H1 (cell line): ENCODE results near the gene PIBF1. TPM values are rescaled to one million over a fixed set of nuclear protein-coding genes. Genes with fewer than 3 reads are reported as not detected.

ENCODE experiments used
- CTCF ChIA-PET: fragments of 300-600 bp; sonication (Branson Sonifier 250); formaldehyde crosslinking; loops from one replicate; lab custom pipeline; 2021; ENCODE audit not compliant: partially characterized antibody; lab: Charles Lee
- POLR2A ChIA-PET: fragments of 300-600 bp; sonication (Branson Sonifier 250); formaldehyde crosslinking; loops from one replicate; lab custom pipeline; 2021; ENCODE audit warnings: inconsistent platforms; ENCODE audit not compliant: partially characterized antibody; lab: Charles Lee
- DNase-seq, 2 experiments: peaks; one replicate each; pipeline versions ENCODE4 v3.0.0 to v3.0.0-alpha.2; 2010 to 2022; ENCODE audit warnings: low spot score in 2 of 2, low read depth in 1 of 2, mixed read lengths in 1 of 2
- FAIRE-seq: peaks from 2 replicates; lab custom pipeline; 2011; peaks lifted over from hg19 to GRCh38; lab: Jason Lieb, UNC
- H2AFZ ChIP-seq: 2 replicates; pipeline ENCODE4 v1.8.1; 2012; ENCODE audit warnings: low read length, inconsistent platforms
- H2AK5ac ChIP-seq: 2 replicates; pipeline ENCODE4 v1.6.1; 2013; ENCODE audit warnings: low read depth, low read length
- H2BK120ac ChIP-seq: replicated peaks from 2 replicates; pipeline ENCODE3; 2013; ENCODE audit warnings: low read depth, low read length, inconsistent platforms
- H2BK12ac ChIP-seq: 2 replicates; pipeline ENCODE4 v1.6.1; 2013; ENCODE audit warnings: low read depth, low read length
- H2BK15ac ChIP-seq: 2 replicates; pipeline ENCODE4 v1.6.1; 2013; ENCODE audit warnings: low read length
- H2BK20ac ChIP-seq: 2 replicates; pipeline ENCODE4 v1.6.1; 2013; ENCODE audit warnings: low read length
- H2BK5ac ChIP-seq: 2 replicates; pipeline ENCODE4 v1.6.1; 2013; ENCODE audit warnings: low read depth, low read length
- H3K14ac ChIP-seq: 2 replicates; pipeline ENCODE4 v1.6.1; 2013; ENCODE audit warnings: inconsistent platforms; ENCODE audit not compliant: insufficient read length
- H3K18ac ChIP-seq: 2 replicates; pipeline ENCODE4 v1.6.1; 2013; ENCODE audit warnings: low read length; ENCODE audit errors: extremely low read depth
- H3K23ac ChIP-seq: 2 replicates; pipeline ENCODE4 v1.6.1; 2013; ENCODE audit warnings: inconsistent platforms; ENCODE audit not compliant: insufficient read length
- H3K23me2 ChIP-seq: 2 replicates; pipeline ENCODE4 v1.6.1; 2013; ENCODE audit warnings: low read depth, low read length
- H3K27ac ChIP-seq: 2 replicates; pipeline ENCODE4 v1.6.1; 2011; ENCODE audit warnings: low read depth, low read length, inconsistent platforms
- H3K27me3 ChIP-seq, 4 experiments: replicated peaks in 1 of 4; 1 replicate in 1 of 4; 2 replicates in 3 of 4; pipeline versions ENCODE4 v1.6.1 to v1.8.1; 2011 to 2013; ENCODE audit warnings: low read length in 3 of 4, mild to moderate bottlenecking in 3 of 4, inconsistent platforms in 2 of 4, mixed read lengths in 2 of 4, moderate library complexity in 1 of 4; ENCODE audit not compliant: control insufficient read depth in 3 of 4, insufficient read depth in 3 of 4; ENCODE audit errors: extremely low read depth in 1 of 4
- H3K36me3 ChIP-seq, 4 experiments: 2 replicates each; pipeline versions ENCODE4 v1.6.1 to v1.8.1; 2011 to 2013; ENCODE audit warnings: mild to moderate bottlenecking in 4 of 4, low read length in 3 of 4, moderate library complexity in 2 of 4, control low read depth in 1 of 4, inconsistent platforms in 1 of 4; ENCODE audit not compliant: insufficient read depth in 4 of 4, control insufficient read depth in 2 of 4
- H3K4ac ChIP-seq: replicated peaks from 2 replicates; pipeline ENCODE3; 2013; ENCODE audit warnings: low read length, low read depth, mixed read lengths, inconsistent platforms; ENCODE audit not compliant: insufficient read length
- H3K4me1 ChIP-seq, 4 experiments: replicated peaks in 1 of 4; 1 replicate in 1 of 4; 2 replicates in 3 of 4; pipeline versions ENCODE4 v1.6.1 to v1.8.1; 2011 to 2013; ENCODE audit warnings: low read length in 3 of 4, inconsistent platforms in 2 of 4, mixed read lengths in 1 of 4; ENCODE audit not compliant: insufficient read depth in 4 of 4, control insufficient read depth in 3 of 4
- H3K4me2 ChIP-seq, 2 experiments: 2 replicates each; pipeline versions ENCODE4 v1.6.1 to v1.8.1; 2011 to 2013; ENCODE audit warnings: low read depth in 2 of 2, low read length in 2 of 2, control low read depth in 1 of 2, inconsistent platforms in 1 of 2, mild to moderate bottlenecking in 1 of 2; ENCODE audit not compliant: insufficient read depth in 1 of 2
- H3K4me3 ChIP-seq, 4 experiments: fragments of 200-600, 300-600 bp in 1 of 4; sonication (generic), shearing (Covaris generic), sonication (Bioruptor Twin) in 1 of 4; 2 replicates each; pipeline versions ENCODE4 v1.5.1 to v1.8.1; 2011 to 2016; ENCODE audit warnings: low read length in 4 of 4, low read depth in 3 of 4, control low read depth in 2 of 4, inconsistent platforms in 2 of 4, mild to moderate bottlenecking in 2 of 4, mixed read lengths in 1 of 4, moderate library complexity in 1 of 4; ENCODE audit not compliant: insufficient read depth in 2 of 4; ENCODE audit errors: extremely low read depth in 1 of 4
- H3K56ac ChIP-seq: replicated peaks from 2 replicates; pipeline ENCODE3; 2013; ENCODE audit warnings: low read depth, mild to moderate bottlenecking, mixed read lengths, low read length, inconsistent platforms; ENCODE audit not compliant: insufficient read length
- H3K79me1 ChIP-seq: 2 replicates; pipeline ENCODE4 v1.6.1; 2013; ENCODE audit warnings: low read depth, low read length, control low read depth
- H3K79me2 ChIP-seq, 2 experiments: 2 replicates each; pipeline versions ENCODE4 v1.6.1 to v1.8.1; 2012 to 2013; ENCODE audit warnings: low read length in 2 of 2, mild to moderate bottlenecking in 2 of 2, inconsistent platforms in 1 of 2; ENCODE audit not compliant: insufficient read depth in 2 of 2, control insufficient read depth in 1 of 2
- H3K9ac ChIP-seq, 4 experiments: replicated peaks in 1 of 4; 1 replicate in 1 of 4; 2 replicates in 3 of 4; pipeline versions ENCODE4 v1.6.1 to v1.8.1; 2011 to 2013; ENCODE audit warnings: low read depth in 3 of 4, low read length in 3 of 4, control low read depth in 2 of 4, mild to moderate bottlenecking in 2 of 4, moderate library complexity in 2 of 4, inconsistent platforms in 1 of 4; ENCODE audit errors: extremely low read depth in 1 of 4
- H3K9me3 ChIP-seq, 2 experiments: 2 replicates each; pipeline versions ENCODE4 v1.6.1 to v1.8.1; 2012 to 2013; ENCODE audit warnings: mild to moderate bottlenecking in 2 of 2, moderate library complexity in 2 of 2, control low read depth in 1 of 2, inconsistent platforms in 1 of 2, low read depth in 1 of 2, low read length in 1 of 2, mixed read lengths in 1 of 2; ENCODE audit not compliant: insufficient read depth in 2 of 2
- H4K20me1 ChIP-seq, 2 experiments: replicated peaks in 1 of 2; 2 replicates each; pipeline versions ENCODE3 to v1.8.1; 2011 to 2013; ENCODE audit warnings: inconsistent platforms in 2 of 2, low read length in 2 of 2, mild to moderate bottlenecking in 1 of 2; ENCODE audit not compliant: insufficient read depth in 2 of 2, control insufficient read depth in 1 of 2
- H4K5ac ChIP-seq: 2 replicates; pipeline ENCODE4 v1.6.1; 2013; ENCODE audit warnings: low read length, low read depth, mixed read lengths, inconsistent platforms; ENCODE audit not compliant: insufficient read length
- H4K8ac ChIP-seq: 2 replicates; pipeline ENCODE4 v1.8.0; 2013; ENCODE audit warnings: mild to moderate bottlenecking, moderate library complexity, low read length, inconsistent platforms; ENCODE audit not compliant: insufficient read depth; ENCODE audit errors: extremely low read depth
- H4K91ac ChIP-seq: replicated peaks from 2 replicates; pipeline ENCODE3; 2013; ENCODE audit warnings: low read length, mixed read lengths, inconsistent platforms; ENCODE audit not compliant: insufficient read length
- KDM1A ChIP-seq: fragments of 200-600, 300-600 bp; sonication (generic); IDR thresholded peaks from 2 replicates; pipeline ENCODE4 v1.7.1; 2016; ENCODE audit warnings: mild to moderate bottlenecking, low read length, borderline replicate concordance
- POLR2A ChIP-seq, 2 experiments: IDR thresholded peaks; 1 replicate in 1 of 2; 2 replicates in 1 of 2; pipeline ENCODE4 v1.6.1; 2011; ENCODE audit warnings: low read depth in 2 of 2, low read length in 2 of 2, mild to moderate bottlenecking in 2 of 2; ENCODE audit errors: control extremely low read depth in 1 of 2
- RFX5 ChIP-seq: IDR thresholded peaks from 2 replicates; pipeline ENCODE4 v1.6.1; 2011; ENCODE audit warnings: low read depth, low read length, improper control_type of control experiment, borderline replicate concordance
- TBP ChIP-seq: IDR thresholded peaks from 2 replicates; pipeline ENCODE4 v1.6.1; 2011; ENCODE audit warnings: low read depth, low read length, improper control_type of control experiment
- YY1 ChIP-seq: IDR thresholded peaks from 2 replicates; pipeline ENCODE4 v1.6.1; 2011; ENCODE audit warnings: low read depth, mild to moderate bottlenecking, low read length
- WGBS, 2 experiments: shearing (Covaris generic) in 1 of 2; methylation state at CpG; one replicate each; pipeline versions ENCODE4 v1.1.6 to v1.1.7; 2013 to 2015; ENCODE audit warnings: low lambda C conversion rate in 2 of 2, mixed read lengths in 2 of 2, inconsistent platforms in 1 of 2, low coverage in 1 of 2, missing lambda C conversion rate in 1 of 2; ENCODE audit not compliant: insufficient replicate concordance in 2 of 2, insufficient coverage in 1 of 2, insufficient read length in 1 of 2; ENCODE audit errors: extremely low coverage in 1 of 2, missing lambda C conversion rate in 1 of 2; 5-methylcytosine and 5-hydroxymethylcytosine counted together
- polyA plus RNA-seq, 7 experiments: library from polyadenylated mRNA; depleted of rRNA in 3 of 7; stranded (reverse) in 5 of 7; unstranded in 2 of 7; fragments of >200 nt in 5 of 7; fragments of 200-250 nt in 2 of 7; gene quantifications; 1 replicate in 5 of 7; 2 replicates in 1 of 7; 4 replicates in 1 of 7; pipeline versions ENCODE4 v1.2.1 to v1.2.3, GENCODE V29; 2011 to 2013; ENCODE audit warnings: missing spikeins in 2 of 7, mixed read lengths in 2 of 7
- total RNA-seq: library from RNA; stranded (reverse); fragmentation: NEBNext Ultra II Directional; extraction: Animal tissue kit (Norgen Biotek cat#: 25700); gene quantifications from 2 replicates; pipeline ENCODE4 v1.2.1, GENCODE V29; 2021
- TF ChIP-seq, protein P1 (sequence below): IDR thresholded peaks from 2 replicates; pipeline ENCODE4 v1.6.1; 2012; ENCODE audit warnings: inconsistent platforms
- TF ChIP-seq, protein P2 (sequence below): IDR thresholded peaks from 2 replicates; pipeline ENCODE4 v1.6.1; 2011; ENCODE audit warnings: low read depth, mild to moderate bottlenecking, low read length; ENCODE audit not compliant: insufficient read depth

The PIBF1 gene
- total and polyA plus RNA-seq, 2 of the 8 experiments (the other 6 are each of a cell fraction or from before 2014, with no cell fraction given) = 1.1 to 13.2 TPM

DNA sequence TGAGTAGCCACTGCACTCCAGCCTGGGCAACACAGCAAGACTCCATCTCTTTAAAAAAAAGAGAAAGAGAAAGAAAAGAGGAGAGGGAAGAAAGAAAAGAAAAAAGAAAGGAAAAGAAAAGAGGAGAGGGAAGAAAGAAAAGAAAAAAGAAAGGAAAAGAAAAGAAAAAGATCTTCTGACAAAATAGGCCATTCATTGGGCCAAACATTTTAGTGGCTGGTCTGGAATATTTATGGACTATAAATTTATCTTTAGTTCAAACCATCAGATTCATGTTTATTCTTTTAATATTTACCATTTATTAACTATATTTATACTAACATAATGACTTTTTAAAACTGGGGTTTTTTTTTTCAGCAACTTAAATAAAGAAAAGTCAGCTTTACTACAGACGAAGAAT, 191.3 kb downstream of the PIBF1 start:
- Histone ChIP-seq H4K20me1 (no peaks in the 10 kb centered on the region), H3K36me3 (no peaks in the 10 kb centered on the region), H3K4ac (no peak overlapping the region), H3K56ac (no peak overlapping the region), H3K9me3 (no peaks in the 10 kb centered on the region), H3K14ac (no peak overlapping the region), H3K27me3 (peaks cover 0 to 1% (median 0%) of the 10 kb centered on the region in 4 experiments; a peak in 1 of 7 replicates), H4K91ac (no peak overlapping the region), H3K27ac (no peak overlapping the region), H3K4me1 (no peaks in the 10 kb centered on the region; a peak in 1 of 7 replicates), H3K79me2 (no peaks in the 10 kb centered on the region), H3K23me2 (no peaks in the 10 kb centered on the region), H2BK12ac (no peak overlapping the region), H3K4me2 (no peak overlapping the region), H3K4me3 (no peak overlapping the region), H3K9ac (no peak overlapping the region), H3K23ac (no peak overlapping the region), H4K8ac (no peak overlapping the region), H3K18ac (no peak overlapping the region), H2AFZ (no peak overlapping the region), H2AK5ac (no peak overlapping the region), H2BK20ac (no peak overlapping the region), H4K5ac (no peak overlapping the region), H3K79me1 (no peaks in the 10 kb centered on the region), H2BK120ac (no peak overlapping the region), H2BK5ac (no peak overlapping the region), H2BK15ac (no peak overlapping the region)
- ChIA-PET POLR2A (no interaction called here), CTCF (interaction anchor here (0.6 kb wide), 1 partner anchor 33 kb away, joined by 4 read pairs; no protein-coding TSS in a partner anchor)
- DNase-seq (no peak), FAIRE-seq (no peak)
- 88% methylated on average over 1 of the region's 1 CpG; no CpG with 5 or more reads in 1 of the 2 experiments for WGBS, 2 experiments
- TF ChIP-seq TBP = no peak
- no peak for TF ChIP-seq KDM1A
- no peak for TF ChIP-seq POLR2A (IDR thresholded peaks at IDR 0.05; ENCODE audit: control extremely low read depth in 1 of 2, low read depth in 2 of 2, low read length in 2 of 2)
- TF ChIP-seq, protein P1, sequence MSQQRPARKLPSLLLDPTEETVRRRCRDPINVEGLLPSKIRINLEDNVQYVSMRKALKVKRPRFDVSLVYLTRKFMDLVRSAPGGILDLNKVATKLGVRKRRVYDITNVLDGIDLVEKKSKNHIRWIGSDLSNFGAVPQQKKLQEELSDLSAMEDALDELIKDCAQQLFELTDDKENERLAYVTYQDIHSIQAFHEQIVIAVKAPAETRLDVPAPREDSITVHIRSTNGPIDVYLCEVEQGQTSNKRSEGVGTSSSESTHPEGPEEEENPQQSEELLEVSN = no peak
- no peak for TF ChIP-seq YY1
- TF ChIP-seq, protein P2, sequence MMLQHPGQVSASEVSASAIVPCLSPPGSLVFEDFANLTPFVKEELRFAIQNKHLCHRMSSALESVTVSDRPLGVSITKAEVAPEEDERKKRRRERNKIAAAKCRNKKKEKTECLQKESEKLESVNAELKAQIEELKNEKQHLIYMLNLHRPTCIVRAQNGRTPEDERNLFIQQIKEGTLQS = no peak
- TF ChIP-seq RFX5 = no peak
